ENCODE results near the gene SGMS2.
"Not testable (repeated sequence)": the region's sequence is repeated elsewhere in the genome, so short reads cannot be mapped to it uniquely, and the experiment has no call there.

Gene SGMS2

GRCh38 chr4:107893171-107894137 lies 68.7 kb downstream of the SGMS2 start:
- peaks cover 12% of the 10 kb centered on the region for H3K9me3 ChIP-seq (ENCODE audit: control insufficient read depth, low read length)
- 100% methylated on average over 1 of the region's 4 CpGs; no CpG with 5 or more reads in 1 of the 2 experiments for WGBS, 2 experiments (ENCODE audit: insufficient coverage in 2 of 2)
- H3K4me1 ChIP-seq (ENCODE audit: control insufficient read depth, insufficient read depth, low read length, poor library complexity, severe bottlenecking) = no peaks in the 10 kb centered on the region
- no peak overlapping the region for H3K4me3 ChIP-seq (ENCODE audit: extremely low read depth, insufficient read depth, low read length, poor library complexity, severe bottlenecking)
- no peaks in the 10 kb centered on the region for H3K36me3 ChIP-seq (ENCODE audit: control insufficient read depth, insufficient read depth, low read length)
- no peak overlapping the region for H3K27ac ChIP-seq (ENCODE audit: low read depth, low read length, severe bottlenecking)

DNA sequence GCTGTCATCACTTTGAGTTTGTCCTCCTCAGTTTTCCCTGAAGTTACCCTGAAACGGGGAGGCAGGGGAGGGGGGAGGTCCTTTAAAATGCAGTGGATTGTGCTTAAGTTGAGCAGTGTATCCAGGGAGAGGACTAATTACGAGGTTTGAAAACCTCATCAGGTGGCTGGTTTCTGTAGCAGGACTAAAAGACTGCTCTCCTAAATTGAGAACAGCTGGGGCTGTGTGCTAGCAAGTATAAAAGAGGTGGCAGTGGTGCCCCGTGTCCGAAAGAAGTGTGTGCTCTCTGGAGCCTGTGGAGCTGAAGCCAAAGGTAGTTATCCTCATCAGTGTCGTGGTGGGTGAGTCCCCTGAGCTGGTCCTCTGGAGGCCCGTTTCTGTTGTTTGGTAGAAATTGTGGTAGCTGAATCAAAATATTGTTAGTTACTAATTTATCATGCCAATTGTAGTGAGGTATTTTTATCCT lies 69.4 kb downstream of the SGMS2 start:
- 87 to 89% methylated on average over 4 to 5 of the region's 6 CpGs for WGBS, 2 experiments (ENCODE audit: insufficient coverage in 2 of 2)
- Histone ChIP-seq H3K36me3 (ENCODE audit: control insufficient read depth, insufficient read depth, low read length) (no peaks in the 10 kb centered on the region), H3K4me3 (ENCODE audit: extremely low read depth, insufficient read depth, low read length, poor library complexity, severe bottlenecking) (no peak overlapping the region), H3K4me1 (ENCODE audit: control insufficient read depth, insufficient read depth, low read length, poor library complexity, severe bottlenecking) (no peaks in the 10 kb centered on the region), H3K27ac (ENCODE audit: low read depth, low read length, severe bottlenecking) (no peak overlapping the region), H3K9me3 (ENCODE audit: control insufficient read depth, low read length) (peaks cover 9% of the 10 kb centered on the region)

GRCh38 chr4:107896158-107896645 lies 71.5 kb downstream of the SGMS2 start:
- no peak overlapping the region for H3K27ac ChIP-seq (ENCODE audit: low read depth, low read length, severe bottlenecking)
- no peak overlapping the region for H3K4me3 ChIP-seq (ENCODE audit: extremely low read depth, insufficient read depth, low read length, poor library complexity, severe bottlenecking)
- no peaks in the 10 kb centered on the region for H3K4me1 ChIP-seq (ENCODE audit: control insufficient read depth, insufficient read depth, low read length, poor library complexity, severe bottlenecking)
- H3K9me3 ChIP-seq (ENCODE audit: control insufficient read depth, low read length) = no peaks in the 10 kb centered on the region
- H3K36me3 ChIP-seq (ENCODE audit: control insufficient read depth, insufficient read depth, low read length) = no peaks in the 10 kb centered on the region
- 83% methylated on average over 2 of the region's 2 CpGs; no CpG with 5 or more reads in 1 of the 2 experiments for WGBS, 2 experiments (ENCODE audit: insufficient coverage in 2 of 2)

DNA sequence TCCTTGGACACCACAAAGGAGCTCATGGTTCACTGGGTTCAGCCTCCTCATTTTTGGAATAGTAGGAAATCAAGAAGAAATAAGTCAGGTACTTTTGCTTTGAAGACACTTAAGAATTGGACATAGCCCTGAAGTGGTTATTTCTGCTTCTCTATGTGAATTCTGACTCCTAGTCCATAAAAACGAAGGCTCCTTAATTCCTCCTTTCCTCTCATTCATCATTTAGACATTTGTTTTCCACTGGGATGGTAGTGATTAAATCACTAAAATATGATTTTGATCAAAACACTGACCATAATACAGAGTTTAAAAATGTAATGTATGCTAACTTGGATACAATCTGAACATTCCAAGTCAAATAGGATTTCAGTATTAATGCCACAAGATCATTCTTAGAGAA lies 71.9 kb downstream of the SGMS2 start:
- H3K9me3 ChIP-seq (ENCODE audit: control insufficient read depth, low read length) = no peaks in the 10 kb centered on the region
- H3K4me1 ChIP-seq (ENCODE audit: control insufficient read depth, insufficient read depth, low read length, poor library complexity, severe bottlenecking) = no peaks in the 10 kb centered on the region
- H3K36me3 ChIP-seq (ENCODE audit: control insufficient read depth, insufficient read depth, low read length) = no peaks in the 10 kb centered on the region
- H3K4me3 ChIP-seq (ENCODE audit: extremely low read depth, insufficient read depth, low read length, poor library complexity, severe bottlenecking) = no peak overlapping the region
- no CpG with 5 or more reads among the region's 1 CpG for WGBS, 2 experiments (ENCODE audit: insufficient coverage in 2 of 2)
- H3K27ac ChIP-seq (ENCODE audit: low read depth, low read length, severe bottlenecking) = no peak overlapping the region

DNA sequence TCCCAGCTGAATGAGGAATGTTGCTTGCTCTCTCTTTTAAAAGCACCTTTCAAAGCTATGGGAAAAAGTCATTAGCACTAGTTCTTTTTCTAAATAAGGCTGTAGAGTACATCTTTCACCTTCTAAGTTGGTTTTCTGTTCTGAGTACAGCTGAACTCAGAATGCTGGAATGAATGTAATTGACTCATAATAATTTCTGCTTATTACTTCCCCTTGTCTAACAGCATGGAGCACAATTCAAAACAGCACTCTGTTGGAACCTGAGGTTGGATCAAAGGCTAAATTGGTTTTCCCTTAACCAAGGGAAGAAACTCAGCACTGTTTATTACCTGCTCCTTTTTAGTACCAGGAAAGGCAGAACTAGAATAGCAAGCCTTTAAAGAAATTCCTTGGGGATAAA lies 73.1 kb downstream of the SGMS2 start:
- no peak overlapping the region for H3K4me3 ChIP-seq (ENCODE audit: extremely low read depth, insufficient read depth, low read length, poor library complexity, severe bottlenecking)
- no peak overlapping the region for H3K27ac ChIP-seq (ENCODE audit: low read depth, low read length, severe bottlenecking)
- no peaks in the 10 kb centered on the region for H3K4me1 ChIP-seq (ENCODE audit: control insufficient read depth, insufficient read depth, low read length, poor library complexity, severe bottlenecking)
- H3K36me3 ChIP-seq (ENCODE audit: control insufficient read depth, insufficient read depth, low read length) = no peaks in the 10 kb centered on the region
- H3K9me3 ChIP-seq (ENCODE audit: control insufficient read depth, low read length) = no peaks in the 10 kb centered on the region

DNA sequence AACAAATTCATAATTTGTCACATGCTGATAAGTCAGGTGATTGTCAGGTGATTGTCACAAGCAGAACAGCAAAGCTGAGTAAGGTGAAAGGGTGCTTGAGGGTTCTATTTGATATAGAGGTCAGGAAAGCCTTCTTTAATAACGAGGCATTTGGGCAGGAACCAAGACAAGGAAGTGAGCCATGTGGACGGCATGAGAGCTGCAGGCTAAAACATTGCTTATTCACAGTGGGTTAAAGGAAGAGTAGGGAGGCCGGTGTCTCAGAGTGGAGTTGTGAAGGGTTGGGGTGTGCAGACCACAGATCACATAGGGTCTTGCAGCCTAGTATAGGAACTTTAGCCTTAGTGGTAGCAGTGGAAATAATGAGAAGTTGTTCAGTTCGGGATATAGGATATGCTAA lies 75.3 kb downstream of the SGMS2 start:
- Histone ChIP-seq H3K9me3 (ENCODE audit: control insufficient read depth, low read length) (no peaks in the 10 kb centered on the region), H3K27ac (ENCODE audit: low read depth, low read length, severe bottlenecking) (no peak overlapping the region), H3K36me3 (ENCODE audit: control insufficient read depth, insufficient read depth, low read length) (peaks cover 3% of the 10 kb centered on the region), H3K4me3 (ENCODE audit: extremely low read depth, insufficient read depth, low read length, poor library complexity, severe bottlenecking) (no peak overlapping the region), H3K4me1 (ENCODE audit: control insufficient read depth, insufficient read depth, low read length, poor library complexity, severe bottlenecking) (no peaks in the 10 kb centered on the region)
- WGBS, 2 experiments (ENCODE audit: insufficient coverage in 2 of 2) = 85 to 95% methylated on average over 4 of the region's 4 CpGs

- H3K27ac ChIP-seq (ENCODE audit: low read depth, low read length, severe bottlenecking) = no peak overlapping the region
- H3K4me3 ChIP-seq (ENCODE audit: extremely low read depth, insufficient read depth, low read length, poor library complexity, severe bottlenecking) = no peak overlapping the region
- 92% methylated on average over 2 of the region's 3 CpGs; no CpG with 5 or more reads in 1 of the 2 experiments for WGBS, 2 experiments (ENCODE audit: insufficient coverage in 2 of 2)
- no peaks in the 10 kb centered on the region for H3K9me3 ChIP-seq (ENCODE audit: control insufficient read depth, low read length)
- peaks cover 3% of the 10 kb centered on the region for H3K36me3 ChIP-seq (ENCODE audit: control insufficient read depth, insufficient read depth, low read length)
- no peaks in the 10 kb centered on the region for H3K4me1 ChIP-seq (ENCODE audit: control insufficient read depth, insufficient read depth, low read length, poor library complexity, severe bottlenecking)
Observed at GRCh38 chr4:107900508-107900907, 75.8 kb downstream of the SGMS2 start.

GRCh38 chr4:107901213-107901934 lies 76.6 kb downstream of the SGMS2 start:
- WGBS, 2 experiments (ENCODE audit: insufficient coverage in 2 of 2) = 83% methylated on average over 1 of the region's 2 CpGs; no CpG with 5 or more reads in 1 of the 2 experiments
- no peak overlapping the region for H3K4me3 ChIP-seq (ENCODE audit: extremely low read depth, insufficient read depth, low read length, poor library complexity, severe bottlenecking)
- H3K36me3 ChIP-seq (ENCODE audit: control insufficient read depth, insufficient read depth, low read length) = peaks cover 3% of the 10 kb centered on the region
- no peaks in the 10 kb centered on the region for H3K4me1 ChIP-seq (ENCODE audit: control insufficient read depth, insufficient read depth, low read length, poor library complexity, severe bottlenecking)
- H3K9me3 ChIP-seq (ENCODE audit: control insufficient read depth, low read length) = no peaks in the 10 kb centered on the region
- H3K27ac ChIP-seq (ENCODE audit: low read depth, low read length, severe bottlenecking) = no peak overlapping the region

- H3K27ac ChIP-seq (ENCODE audit: low read depth, low read length, severe bottlenecking) = no peak overlapping the region
- no peaks in the 10 kb centered on the region for H3K4me1 ChIP-seq (ENCODE audit: control insufficient read depth, insufficient read depth, low read length, poor library complexity, severe bottlenecking)
- no peak overlapping the region for H3K4me3 ChIP-seq (ENCODE audit: extremely low read depth, insufficient read depth, low read length, poor library complexity, severe bottlenecking)
- H3K9me3 ChIP-seq (ENCODE audit: control insufficient read depth, low read length) = no peaks in the 10 kb centered on the region
- WGBS, 2 experiments (ENCODE audit: insufficient coverage in 2 of 2) = no CpG with 5 or more reads among the region's 2 CpGs
- H3K36me3 ChIP-seq (ENCODE audit: control insufficient read depth, insufficient read depth, low read length) = peaks cover 3% of the 10 kb centered on the region
Observed at GRCh38 chr4:107902715-107903114, 78.0 kb downstream of the SGMS2 start.

DNA sequence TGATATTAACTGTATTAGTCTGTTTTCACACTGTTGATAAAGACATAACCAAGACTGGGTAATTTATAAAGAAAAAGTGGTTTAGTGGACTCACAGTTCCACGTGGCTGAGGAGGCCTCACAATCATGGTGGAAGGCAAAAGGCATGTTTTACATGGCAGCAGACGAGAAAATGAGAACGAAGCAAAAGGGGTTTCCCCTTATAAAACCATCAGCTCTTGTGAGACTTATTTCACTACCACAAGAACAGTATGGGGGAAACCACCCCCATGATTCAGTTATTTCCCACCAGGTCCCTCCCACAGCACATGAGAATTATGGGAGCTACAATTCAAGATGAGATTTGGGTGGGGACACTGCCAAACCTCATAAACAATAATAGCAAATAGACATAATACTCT lies 80.3 kb downstream of the SGMS2 start:
- WGBS, 2 experiments (ENCODE audit: insufficient coverage in 2 of 2) = 88 to 90% methylated on average over 1 to 3 of the region's 3 CpGs
- H3K9me3 ChIP-seq (ENCODE audit: control insufficient read depth, low read length); H3K27ac ChIP-seq (ENCODE audit: low read depth, low read length, severe bottlenecking); H3K36me3 ChIP-seq (ENCODE audit: control insufficient read depth, insufficient read depth, low read length); H3K4me1 ChIP-seq (ENCODE audit: control insufficient read depth, insufficient read depth, low read length, poor library complexity, severe bottlenecking); H3K4me3 ChIP-seq (ENCODE audit: extremely low read depth, insufficient read depth, low read length, poor library complexity, severe bottlenecking): not testable (repeated sequence)
